Uterus (tissue), 2 donors: ENCODE results near the gene ZG16.

ENCODE experiments used
- CTCF ChIP-seq, 4 experiments: fragments of 200-600 bp in 2 of 4; fragments of 450-650 bp in 2 of 4; sonication (generic) in 2 of 4; IDR thresholded peaks; one replicate each; pipeline ENCODE4 v1.5.1; 2016 to 2019; ENCODE audit warnings: antibody characterized with exemption in 4 of 4, mild to moderate bottlenecking in 2 of 4, moderate library complexity in 1 of 4
- POLR2A ChIP-seq, 2 donors: fragments of 450-650 bp; IDR thresholded peaks; one replicate each; pipeline ENCODE4 v1.6.1; 2016; ENCODE audit warnings: antibody characterized with exemption in 2 of 2, mild to moderate bottlenecking in 1 of 2, moderate library complexity in 1 of 2

- TF ChIP-seq CTCF (IDR thresholded peaks at IDR 0.05) = no peak
- TF ChIP-seq POLR2A (IDR thresholded peaks at IDR 0.05) = no peak
These were observed 31.1 kb downstream of the ZG16 start for GRCh38 chr16:29809031-29809747.
